ENCODE measurements around the gene SLC35F1.
"Not testable (repeated sequence)": the region's sequence is repeated elsewhere in the genome, so short reads cannot be mapped to it uniquely, and the experiment has no call there.

Gene SLC35F1

DNA sequence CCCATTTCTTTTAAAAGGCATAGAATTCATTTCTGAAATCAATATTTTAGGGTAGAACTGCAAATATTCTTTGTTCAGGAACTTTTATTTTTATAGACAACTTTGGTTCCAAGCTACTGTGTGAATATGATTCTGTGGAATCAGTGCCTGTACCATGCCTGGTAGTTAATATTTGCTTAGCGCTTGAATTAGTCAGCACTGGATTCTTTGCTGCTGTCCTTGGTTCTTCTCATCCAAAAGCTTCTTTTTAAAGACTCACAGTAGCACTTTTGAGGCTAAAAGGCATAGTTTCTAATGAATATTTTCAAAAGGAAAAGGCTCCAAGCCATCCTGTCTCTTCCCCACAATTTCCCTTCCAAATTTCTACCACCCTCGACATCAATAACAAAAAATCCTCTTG lies 109.5 kb downstream of the SLC35F1 start:
- no peak overlapping the region for H3K27ac ChIP-seq (ENCODE audit: low read length)
- no peak overlapping the region for H3K4me3 ChIP-seq (ENCODE audit: low read length)
- H3K9me3 ChIP-seq (ENCODE audit: insufficient read depth, low read depth, low read length), result no peaks in the 10 kb centered on the region
- H3K9ac ChIP-seq (ENCODE audit: low read depth, low read length), result no peak overlapping the region
- H3K36me3 ChIP-seq (ENCODE audit: insufficient read depth, low read depth, low read length), result no peaks in the 10 kb centered on the region
- H3K4me1 ChIP-seq (ENCODE audit: insufficient read depth, low read length), result no peaks in the 10 kb centered on the region
- no peaks in the 10 kb centered on the region for H3K27me3 ChIP-seq (ENCODE audit: insufficient read depth, low read length)

- H3K27me3 ChIP-seq (ENCODE audit: insufficient read depth, low read length), result no peaks in the 10 kb centered on the region
- H3K27ac ChIP-seq (ENCODE audit: low read length), result no peak overlapping the region
- no peak overlapping the region for H3K9ac ChIP-seq (ENCODE audit: low read depth, low read length)
- no peaks in the 10 kb centered on the region for H3K9me3 ChIP-seq (ENCODE audit: insufficient read depth, low read depth, low read length)
- H3K4me1 ChIP-seq (ENCODE audit: insufficient read depth, low read length), result no peaks in the 10 kb centered on the region
- no peaks in the 10 kb centered on the region for H3K36me3 ChIP-seq (ENCODE audit: insufficient read depth, low read depth, low read length)
- no peak overlapping the region for H3K4me3 ChIP-seq (ENCODE audit: low read length)
Measured at GRCh38 chr6:118017301-118017848, 110.3 kb downstream of the SLC35F1 start.

DNA sequence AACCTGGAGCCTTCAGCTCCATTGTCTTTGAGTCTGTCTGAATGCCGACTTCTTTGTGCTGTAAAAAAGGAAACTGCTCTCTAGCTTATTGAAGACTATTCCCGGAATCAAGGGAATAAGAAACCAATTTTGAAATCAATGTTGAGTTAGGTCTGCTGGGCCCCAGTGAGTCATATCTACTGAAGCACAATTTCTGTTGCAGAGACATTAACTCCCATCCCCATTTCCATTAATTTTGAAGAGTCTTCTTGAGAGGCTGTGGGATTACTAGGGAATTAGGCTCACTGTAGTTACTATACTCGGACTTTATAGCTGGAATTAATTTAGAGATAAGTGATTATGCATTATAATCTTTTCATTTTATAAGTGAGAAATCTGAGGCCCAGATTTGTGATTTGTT lies 116.7 kb downstream of the SLC35F1 start:
- Histone ChIP-seq H3K36me3 (ENCODE audit: insufficient read depth, low read depth, low read length) (no peaks in the 10 kb centered on the region), H3K4me3 (ENCODE audit: low read length) (no peak overlapping the region), H3K27ac (ENCODE audit: low read length) (no peak overlapping the region), H3K4me1 (ENCODE audit: insufficient read depth, low read length) (no peaks in the 10 kb centered on the region), H3K9ac (ENCODE audit: low read depth, low read length) (no peak overlapping the region), H3K27me3 (ENCODE audit: insufficient read depth, low read length) (no peaks in the 10 kb centered on the region), H3K9me3 (ENCODE audit: insufficient read depth, low read depth, low read length) (no peaks in the 10 kb centered on the region)

GRCh38 chr6:118029967-118030366 lies 122.9 kb downstream of the SLC35F1 start:
- Histone ChIP-seq H3K9ac (ENCODE audit: low read depth, low read length) (no peak overlapping the region), H3K36me3 (ENCODE audit: insufficient read depth, low read depth, low read length) (no peaks in the 10 kb centered on the region), H3K27ac (ENCODE audit: low read length) (no peak overlapping the region), H3K9me3 (ENCODE audit: insufficient read depth, low read depth, low read length) (no peaks in the 10 kb centered on the region), H3K4me1 (ENCODE audit: insufficient read depth, low read length) (no peaks in the 10 kb centered on the region), H3K4me3 (ENCODE audit: low read length) (no peak overlapping the region), H3K27me3 (ENCODE audit: insufficient read depth, low read length) (no peaks in the 10 kb centered on the region)

- H3K9ac ChIP-seq (ENCODE audit: low read depth, low read length); H3K27ac ChIP-seq (ENCODE audit: low read length); H3K4me1 ChIP-seq (ENCODE audit: insufficient read depth, low read length); H3K9me3 ChIP-seq (ENCODE audit: insufficient read depth, low read depth, low read length); H3K27me3 ChIP-seq (ENCODE audit: insufficient read depth, low read length); H3K36me3 ChIP-seq (ENCODE audit: insufficient read depth, low read depth, low read length); H3K4me3 ChIP-seq (ENCODE audit: low read length): not testable (repeated sequence)
Measured at GRCh38 chr6:118037479-118037878, 130.4 kb downstream of the SLC35F1 start.

DNA sequence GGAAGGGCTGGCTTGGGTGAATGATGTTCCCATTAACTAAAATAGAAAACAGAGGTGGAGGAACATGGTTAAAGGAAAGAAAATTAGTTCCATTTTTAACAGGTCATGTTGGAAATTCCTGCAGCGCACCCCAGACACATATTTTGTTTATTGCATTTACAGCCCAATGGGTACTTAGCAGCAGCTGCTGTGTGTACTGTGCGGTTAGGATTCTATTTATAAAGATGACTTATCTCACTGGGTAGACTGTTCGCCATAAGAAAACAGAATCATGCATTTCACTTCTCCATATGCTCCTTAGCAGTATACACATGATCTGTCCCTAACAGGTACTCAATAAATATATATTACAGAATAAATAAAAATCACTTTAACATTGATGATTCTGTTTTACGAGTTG lies 135.8 kb downstream of the SLC35F1 start:
- no peaks in the 10 kb centered on the region for H3K4me1 ChIP-seq (ENCODE audit: insufficient read depth, low read length)
- H3K4me3 ChIP-seq (ENCODE audit: low read length), result no peak overlapping the region
- no peak overlapping the region for H3K27ac ChIP-seq (ENCODE audit: low read length)
- H3K36me3 ChIP-seq (ENCODE audit: insufficient read depth, low read depth, low read length), result no peaks in the 10 kb centered on the region
- H3K9ac ChIP-seq (ENCODE audit: low read depth, low read length), result no peak overlapping the region
- no peaks in the 10 kb centered on the region for H3K9me3 ChIP-seq (ENCODE audit: insufficient read depth, low read depth, low read length)
- H3K27me3 ChIP-seq (ENCODE audit: insufficient read depth, low read length), result no peaks in the 10 kb centered on the region

- Histone ChIP-seq H3K36me3 (ENCODE audit: insufficient read depth, low read depth, low read length) (no peaks in the 10 kb centered on the region), H3K4me1 (ENCODE audit: insufficient read depth, low read length) (no peaks in the 10 kb centered on the region), H3K27me3 (ENCODE audit: insufficient read depth, low read length) (no peaks in the 10 kb centered on the region), H3K4me3 (ENCODE audit: low read length) (no peak overlapping the region), H3K27ac (ENCODE audit: low read length) (no peak overlapping the region), H3K9me3 (ENCODE audit: insufficient read depth, low read depth, low read length) (no peaks in the 10 kb centered on the region), H3K9ac (ENCODE audit: low read depth, low read length) (no peak overlapping the region)
Measured at GRCh38 chr6:118044275-118044674, 137.2 kb downstream of the SLC35F1 start.

DNA sequence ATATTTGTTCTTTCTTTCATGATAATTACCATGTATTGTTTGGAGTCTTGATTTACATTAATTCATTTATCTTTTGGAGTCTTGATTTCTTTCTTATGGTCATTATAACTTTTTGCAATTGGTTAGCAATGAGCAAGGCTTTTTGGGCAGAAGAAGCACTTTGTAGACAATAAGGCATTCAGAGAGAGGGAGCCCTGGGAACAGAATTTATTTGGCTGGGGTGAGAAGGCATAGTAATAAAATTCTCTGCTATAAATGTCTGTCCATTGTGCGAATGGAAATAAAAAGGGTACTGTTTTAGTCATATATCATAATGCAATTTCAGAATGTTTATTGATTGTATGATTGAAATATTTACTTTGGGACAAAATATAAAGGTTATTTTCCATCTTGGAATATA lies 147.0 kb downstream of the SLC35F1 start:
- Histone ChIP-seq H3K27me3 (ENCODE audit: insufficient read depth, low read length) (no peaks in the 10 kb centered on the region), H3K36me3 (ENCODE audit: insufficient read depth, low read depth, low read length) (no peaks in the 10 kb centered on the region), H3K27ac (ENCODE audit: low read length) (no peak overlapping the region), H3K4me1 (ENCODE audit: insufficient read depth, low read length) (no peaks in the 10 kb centered on the region), H3K9ac (ENCODE audit: low read depth, low read length) (no peak overlapping the region), H3K9me3 (ENCODE audit: insufficient read depth, low read depth, low read length) (no peaks in the 10 kb centered on the region; the same call in 1 of the 2 replicates), H3K4me3 (ENCODE audit: low read length) (no peak overlapping the region)

DNA sequence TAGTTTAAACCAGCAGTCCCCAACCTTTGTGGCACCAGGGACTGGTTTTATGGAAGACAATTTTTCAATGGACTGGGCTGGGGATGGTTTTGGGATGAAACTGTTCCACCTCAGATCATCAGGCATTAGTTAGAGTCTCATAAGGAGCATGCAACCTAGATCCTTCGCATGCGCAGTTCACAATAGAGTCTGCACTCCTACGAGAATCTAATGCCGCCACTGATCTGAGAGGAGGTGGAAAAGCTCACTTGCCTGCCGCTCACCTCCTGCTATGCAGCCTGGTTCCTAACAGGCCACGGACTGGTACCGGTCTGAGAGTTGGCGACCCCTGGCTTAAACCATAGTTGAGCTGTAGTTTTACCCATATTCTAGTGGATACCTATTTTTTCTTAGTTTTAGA lies 154.6 kb downstream of the SLC35F1 start:
- Histone ChIP-seq H3K36me3 (ENCODE audit: insufficient read depth, low read depth, low read length) (no peaks in the 10 kb centered on the region), H3K4me3 (ENCODE audit: low read length) (no peak overlapping the region), H3K27ac (ENCODE audit: low read length) (no peak overlapping the region), H3K27me3 (ENCODE audit: insufficient read depth, low read length) (no peaks in the 10 kb centered on the region), H3K9ac (ENCODE audit: low read depth, low read length) (no peak overlapping the region), H3K4me1 (ENCODE audit: insufficient read depth, low read length) (no peaks in the 10 kb centered on the region), H3K9me3 (ENCODE audit: insufficient read depth, low read depth, low read length) (peaks cover 7% of the 10 kb centered on the region; the same call in 1 of the 2 replicates)

DNA sequence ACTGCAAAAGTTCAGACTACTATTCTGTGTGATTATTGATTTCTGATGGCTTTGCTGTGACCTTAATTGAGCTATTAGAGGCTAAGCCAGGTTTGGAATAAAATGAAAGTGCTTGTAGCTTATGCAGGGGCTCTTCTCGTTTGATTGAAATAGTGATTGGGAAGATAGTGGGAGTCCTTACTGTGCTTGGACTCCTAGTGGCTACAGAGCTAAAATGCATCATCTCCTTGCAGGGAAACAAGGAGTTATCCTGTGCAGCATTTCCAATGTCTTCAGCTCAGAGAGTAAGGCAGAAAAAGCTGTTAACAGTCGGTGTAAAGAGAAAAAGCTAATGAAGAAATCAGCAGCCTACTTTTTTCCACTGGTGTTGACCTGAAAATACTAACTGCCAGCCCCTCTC lies 173.5 kb downstream of the SLC35F1 start:
- H3K27me3 ChIP-seq (ENCODE audit: insufficient read depth, low read length), result no peaks in the 10 kb centered on the region
- H3K9ac ChIP-seq (ENCODE audit: low read depth, low read length), result no peak overlapping the region
- no peak overlapping the region for H3K4me3 ChIP-seq (ENCODE audit: low read length)
- H3K9me3 ChIP-seq (ENCODE audit: insufficient read depth, low read depth, low read length), result no peaks in the 10 kb centered on the region
- H3K36me3 ChIP-seq (ENCODE audit: insufficient read depth, low read depth, low read length), result no peaks in the 10 kb centered on the region
- no peak overlapping the region for H3K27ac ChIP-seq (ENCODE audit: low read length)
- no peaks in the 10 kb centered on the region for H3K4me1 ChIP-seq (ENCODE audit: insufficient read depth, low read length)

GRCh38 chr6:118083711-118084110 lies 176.6 kb downstream of the SLC35F1 start:
- Histone ChIP-seq H3K27me3 (ENCODE audit: insufficient read depth, low read length) (no peaks in the 10 kb centered on the region), H3K4me3 (ENCODE audit: low read length) (no peak overlapping the region), H3K9ac (ENCODE audit: low read depth, low read length) (no peak overlapping the region), H3K4me1 (ENCODE audit: insufficient read depth, low read length) (no peaks in the 10 kb centered on the region), H3K27ac (ENCODE audit: low read length) (no peak overlapping the region), H3K9me3 (ENCODE audit: insufficient read depth, low read depth, low read length) (no peaks in the 10 kb centered on the region), H3K36me3 (ENCODE audit: insufficient read depth, low read depth, low read length) (no peaks in the 10 kb centered on the region)

DNA sequence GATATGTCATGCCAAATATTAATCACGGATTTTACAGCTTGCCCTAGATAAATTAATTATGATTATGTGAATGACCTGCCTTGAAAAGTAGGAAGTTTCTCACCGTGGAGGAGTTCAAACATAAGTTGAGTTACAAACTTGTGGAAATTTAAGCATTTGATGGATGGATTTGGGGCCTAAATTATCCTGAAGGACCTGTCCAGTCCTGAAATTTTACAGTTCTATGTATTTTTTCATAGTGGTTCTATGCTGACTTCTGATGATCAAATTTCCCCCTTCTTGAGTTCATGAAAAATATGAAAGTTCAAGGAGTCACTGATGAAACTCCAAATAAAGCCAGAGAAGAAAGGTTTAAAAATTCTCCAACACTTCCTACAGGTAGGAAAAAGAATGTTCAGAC lies 178.6 kb downstream of the SLC35F1 start:
- Histone ChIP-seq H3K9me3 (ENCODE audit: insufficient read depth, low read depth, low read length) (peaks cover 8% of the 10 kb centered on the region; the same call in 1 of the 2 replicates), H3K9ac (ENCODE audit: low read depth, low read length) (no peak overlapping the region), H3K27me3 (ENCODE audit: insufficient read depth, low read length) (no peaks in the 10 kb centered on the region), H3K36me3 (ENCODE audit: insufficient read depth, low read depth, low read length) (no peaks in the 10 kb centered on the region), H3K4me3 (ENCODE audit: low read length) (no peak overlapping the region), H3K27ac (ENCODE audit: low read length) (no peak overlapping the region), H3K4me1 (ENCODE audit: insufficient read depth, low read length) (no peaks in the 10 kb centered on the region)

- no peaks in the 10 kb centered on the region for H3K36me3 ChIP-seq (ENCODE audit: insufficient read depth, low read depth, low read length)
Measured at GRCh38 chr6:118086159-118086558, 179.1 kb downstream of the SLC35F1 start.

More at GRCh38 chr6:118086159-118086558, 179.1 kb downstream of the SLC35F1 start:
- H3K27me3 ChIP-seq (ENCODE audit: insufficient read depth, low read length), result no peaks in the 10 kb centered on the region
- H3K9ac ChIP-seq (ENCODE audit: low read depth, low read length), result no peak overlapping the region
- H3K4me3 ChIP-seq (ENCODE audit: low read length), result no peak overlapping the region
- H3K4me1 ChIP-seq (ENCODE audit: insufficient read depth, low read length), result no peaks in the 10 kb centered on the region
- H3K27ac ChIP-seq (ENCODE audit: low read length), result no peak overlapping the region
- H3K9me3 ChIP-seq (ENCODE audit: insufficient read depth, low read depth, low read length), result peaks cover 13% of the 10 kb centered on the region; the same call in 1 of the 2 replicates
